ENCODE measurements around the gene HOOK1.
"Not testable (repeated sequence)": the region's sequence is repeated elsewhere in the genome, so short reads cannot be mapped to it uniquely, and the experiment has no call there.

The HOOK1 gene

GRCh38 chr1:59885160-59885832 is 70.5 kb downstream of the HOOK1 start:
- no peak for DNase-seq (ENCODE audit: low read depth in 2 of 2)

GRCh38 chr1:59892841-59893811 is 78.4 kb downstream of the HOOK1 start:
- DNase-seq (ENCODE audit: low read depth in 2 of 2) = no peak

- no peak for DNase-seq (ENCODE audit: low read depth in 2 of 2)
Observed at GRCh38 chr1:59897165-59897564, 82.4 kb downstream of the HOOK1 start.

GRCh38 chr1:59898927-59899326 is 84.2 kb downstream of the HOOK1 start:
- DNase-seq (ENCODE audit: low read depth in 2 of 2) = no peak

DNA sequence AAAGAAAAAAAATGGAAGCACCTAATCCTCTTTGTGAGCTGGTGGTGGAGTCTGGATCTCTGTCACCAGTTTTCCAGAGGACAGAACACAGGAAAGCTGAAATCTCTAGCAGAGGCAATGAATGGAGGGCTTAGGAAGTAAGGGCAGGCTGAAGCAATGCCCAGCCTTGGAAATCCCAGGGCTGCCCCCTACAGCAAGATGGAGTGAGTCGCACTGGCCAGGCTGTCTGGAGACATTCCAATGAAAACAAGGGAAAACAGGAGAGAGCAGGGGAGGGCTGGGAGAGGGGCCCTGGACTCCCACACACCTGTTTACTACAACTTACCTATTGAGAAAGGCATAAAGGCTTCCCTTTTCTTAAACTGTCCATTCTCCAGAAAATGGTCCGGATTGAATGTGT is 85.9 kb downstream of the HOOK1 start:
- DNase-seq (ENCODE audit: low read depth in 2 of 2) = no peak

DNA sequence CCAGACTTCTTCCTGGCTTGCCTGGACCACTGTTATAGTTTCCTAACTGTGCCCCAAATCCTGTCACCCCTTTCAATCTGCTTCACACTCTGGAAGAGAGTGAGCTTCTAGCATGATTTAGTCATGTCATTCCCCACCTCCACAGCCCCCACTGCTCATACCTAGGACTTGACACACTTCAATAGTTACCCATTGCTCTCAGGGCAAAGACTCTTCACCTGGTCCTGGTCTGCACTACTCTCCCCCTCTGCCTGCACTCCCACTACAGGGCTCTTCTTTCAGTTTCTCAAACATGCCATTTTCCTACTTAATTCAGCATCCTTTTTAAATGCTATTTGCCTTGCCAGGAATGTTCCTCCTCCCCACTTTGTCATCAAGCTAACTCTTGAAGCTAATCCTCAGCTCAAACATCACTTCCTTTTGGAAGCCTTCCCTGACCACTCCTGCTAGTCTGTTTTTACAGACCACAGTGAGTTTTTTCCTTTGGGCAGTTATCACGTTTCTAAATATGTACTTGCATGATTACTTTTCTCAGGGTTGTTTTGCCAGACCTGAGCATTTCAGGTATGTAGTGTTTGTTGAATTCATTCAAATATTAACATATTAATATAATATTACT is 87.1 kb downstream of the HOOK1 start:
- DNase-seq (ENCODE audit: low read depth in 2 of 2) = no peak

- DNase-seq (ENCODE audit: low read depth in 2 of 2) = no peak
Observed at GRCh38 chr1:59903141-59903754, 88.5 kb downstream of the HOOK1 start.

DNA sequence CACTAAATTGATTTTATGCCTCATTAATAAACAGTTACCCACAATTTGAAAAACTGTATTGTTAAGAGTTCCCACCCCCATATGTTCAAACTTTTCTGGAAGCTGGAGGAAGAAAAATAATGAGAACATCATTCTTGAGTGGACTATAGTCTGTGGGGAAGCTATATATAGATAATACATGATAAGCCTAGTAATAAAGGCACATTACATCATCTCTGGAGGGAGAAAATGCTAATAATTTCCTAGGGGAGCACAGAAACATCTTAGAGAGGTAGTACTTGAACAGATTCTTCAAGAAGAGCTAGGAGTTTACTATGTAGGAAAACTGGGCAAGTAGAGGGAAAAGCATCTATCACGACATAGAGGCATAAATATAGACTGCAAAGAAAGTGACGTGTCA is 92.2 kb downstream of the HOOK1 start:
- DNase-seq (ENCODE audit: low read depth in 2 of 2) = no peak

DNA sequence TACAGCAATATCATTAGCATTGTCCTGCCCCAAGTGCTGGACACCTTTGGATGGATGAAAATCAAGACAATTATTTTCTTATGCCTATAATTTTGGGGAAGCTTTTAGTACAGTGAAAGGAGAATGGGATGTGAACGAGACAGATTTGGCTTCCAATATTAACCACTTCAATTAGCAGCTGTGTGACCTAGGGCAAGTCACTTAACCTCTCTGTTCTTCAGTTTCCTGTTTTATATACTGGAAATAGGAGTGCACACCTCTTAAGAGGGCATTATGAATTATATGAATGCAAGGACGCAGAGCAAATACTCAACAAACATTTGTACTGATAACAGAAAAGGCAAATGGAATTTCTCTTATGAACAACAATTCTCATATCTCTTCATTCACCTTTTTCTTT is 93.3 kb downstream of the HOOK1 start:
- no peak for DNase-seq (ENCODE audit: low read depth in 2 of 2)

- DNase-seq (ENCODE audit: low read depth in 2 of 2) = no peak
Observed at GRCh38 chr1:59908682-59909081, 93.9 kb downstream of the HOOK1 start.

GRCh38 chr1:59914791-59915286 is 100.1 kb downstream of the HOOK1 start:
- not testable (repeated sequence) for DNase-seq (ENCODE audit: low read depth in 2 of 2)

DNA sequence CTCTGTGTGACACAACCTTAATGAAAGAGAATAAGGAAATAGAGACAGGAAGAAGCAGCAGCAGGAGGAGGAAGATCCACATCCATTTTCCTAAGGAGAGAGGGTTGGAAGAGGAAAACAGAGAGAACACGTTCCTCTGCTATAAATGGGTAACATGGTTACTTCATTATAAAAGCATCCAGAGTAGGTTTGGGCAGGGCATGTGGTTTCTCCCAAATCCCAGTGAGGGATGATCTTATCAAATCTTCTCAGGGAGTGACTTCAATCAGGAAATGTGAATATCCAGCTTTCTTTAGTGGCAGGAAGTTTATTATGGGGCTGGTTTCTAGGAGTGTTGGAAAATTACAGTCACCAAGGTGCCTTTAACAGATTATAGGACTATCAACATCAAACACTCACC is 100.8 kb downstream of the HOOK1 start:
- no peak for DNase-seq (ENCODE audit: low read depth in 2 of 2)

DNA sequence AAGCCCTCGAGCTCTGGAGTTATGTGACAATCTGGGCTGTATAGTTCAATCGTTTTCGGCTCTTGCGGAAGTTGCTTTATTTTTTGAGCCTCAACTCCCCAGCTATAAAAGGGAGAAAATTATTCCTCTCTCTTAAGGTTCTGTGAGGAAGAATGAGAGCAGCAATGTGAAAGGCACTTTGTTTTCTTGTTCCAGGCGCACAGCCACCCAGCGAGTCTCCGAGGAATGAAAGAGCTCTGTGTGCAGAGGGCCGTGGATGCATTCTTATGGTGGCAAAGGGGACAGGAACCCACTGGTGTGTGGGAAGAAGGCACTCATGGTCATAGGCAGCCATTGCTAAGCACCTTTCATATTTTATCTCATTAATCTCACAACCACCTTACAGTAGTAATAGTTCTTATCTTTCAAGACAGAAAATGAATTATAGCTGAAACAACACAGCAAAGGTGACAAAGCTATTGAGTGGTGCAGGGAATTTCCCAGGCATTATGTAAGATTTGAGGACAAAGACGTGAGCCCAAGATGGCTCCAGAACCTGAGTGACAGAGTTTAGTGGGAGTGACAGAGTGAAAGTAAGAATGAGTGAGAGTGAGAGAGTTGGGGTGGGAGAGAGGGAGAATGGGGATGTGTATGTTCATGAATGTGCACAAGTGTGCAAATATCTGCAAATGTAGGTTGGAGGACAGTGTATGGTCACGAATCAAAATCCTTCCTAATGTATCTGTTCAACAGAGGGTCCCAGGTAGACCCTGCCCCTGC is 102.5 kb downstream of the HOOK1 start:
- no peak for DNase-seq (ENCODE audit: low read depth in 2 of 2)

- no peak for DNase-seq (ENCODE audit: low read depth in 2 of 2)
Observed at GRCh38 chr1:59917785-59918180, 103.0 kb downstream of the HOOK1 start.

DNA sequence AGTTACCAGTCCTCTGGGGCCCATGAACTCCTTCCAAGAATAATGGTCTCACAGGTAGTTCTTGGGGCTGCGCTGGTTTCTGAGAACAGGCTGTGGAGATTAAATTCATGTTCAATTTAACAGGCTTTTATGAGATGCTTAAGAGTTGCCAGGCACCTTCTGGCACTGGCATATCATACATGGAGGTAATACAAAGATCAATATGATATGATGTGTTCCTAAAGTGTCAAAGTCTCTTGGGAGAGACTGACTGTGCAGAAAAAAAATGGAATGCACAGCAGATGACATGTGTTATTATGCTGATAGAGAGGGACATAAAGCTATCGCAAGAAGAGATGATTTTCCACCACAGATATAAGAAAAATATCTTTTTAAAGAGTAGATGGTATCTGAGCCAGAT is 105.0 kb downstream of the HOOK1 start:
- DNase-seq (ENCODE audit: low read depth in 2 of 2) = no peak

GRCh38 chr1:59921258-59921899 is 106.6 kb downstream of the HOOK1 start:
- not testable (repeated sequence) for DNase-seq (ENCODE audit: low read depth in 2 of 2)

DNA sequence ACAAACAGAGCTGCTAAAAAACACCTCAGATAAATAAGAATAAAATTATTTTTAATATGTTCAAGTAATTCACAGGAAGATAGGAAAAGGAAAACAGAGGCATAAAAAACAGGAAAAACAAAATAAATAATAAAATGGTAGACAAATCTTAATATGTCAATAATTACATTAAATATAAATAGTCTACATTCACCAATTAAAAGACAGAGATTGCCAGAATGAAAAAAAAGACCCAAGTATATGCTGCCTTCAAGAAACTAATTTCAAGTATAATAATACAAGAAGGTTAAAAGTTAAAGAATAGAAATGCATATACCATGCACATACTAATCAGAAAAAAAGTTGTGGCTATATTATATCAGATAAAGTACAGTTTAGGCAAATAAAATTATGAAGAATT is 109.9 kb downstream of the HOOK1 start:
- DNase-seq (ENCODE audit: low read depth in 2 of 2) = no peak

Data from stimulated activated CD8-positive, alpha-beta memory T cell treated with anti-CD3 and anti-CD28 coated beads, Interleukin-2, amount 100 ng/mL, for 48 hours (primary cell).